Amniotic epithelial cell (primary cell): ENCODE data around the gene HIVEP2.
A peak's percentile ranks its signal among the peaks of the same experiment; 100 is the strongest.

Source experiments
- DNase-seq: peaks from one replicate; pipeline ENCODE4 v3.0.0-alpha.2; 2010; ENCODE audit warnings: low read depth

Gene HIVEP2

DNA sequence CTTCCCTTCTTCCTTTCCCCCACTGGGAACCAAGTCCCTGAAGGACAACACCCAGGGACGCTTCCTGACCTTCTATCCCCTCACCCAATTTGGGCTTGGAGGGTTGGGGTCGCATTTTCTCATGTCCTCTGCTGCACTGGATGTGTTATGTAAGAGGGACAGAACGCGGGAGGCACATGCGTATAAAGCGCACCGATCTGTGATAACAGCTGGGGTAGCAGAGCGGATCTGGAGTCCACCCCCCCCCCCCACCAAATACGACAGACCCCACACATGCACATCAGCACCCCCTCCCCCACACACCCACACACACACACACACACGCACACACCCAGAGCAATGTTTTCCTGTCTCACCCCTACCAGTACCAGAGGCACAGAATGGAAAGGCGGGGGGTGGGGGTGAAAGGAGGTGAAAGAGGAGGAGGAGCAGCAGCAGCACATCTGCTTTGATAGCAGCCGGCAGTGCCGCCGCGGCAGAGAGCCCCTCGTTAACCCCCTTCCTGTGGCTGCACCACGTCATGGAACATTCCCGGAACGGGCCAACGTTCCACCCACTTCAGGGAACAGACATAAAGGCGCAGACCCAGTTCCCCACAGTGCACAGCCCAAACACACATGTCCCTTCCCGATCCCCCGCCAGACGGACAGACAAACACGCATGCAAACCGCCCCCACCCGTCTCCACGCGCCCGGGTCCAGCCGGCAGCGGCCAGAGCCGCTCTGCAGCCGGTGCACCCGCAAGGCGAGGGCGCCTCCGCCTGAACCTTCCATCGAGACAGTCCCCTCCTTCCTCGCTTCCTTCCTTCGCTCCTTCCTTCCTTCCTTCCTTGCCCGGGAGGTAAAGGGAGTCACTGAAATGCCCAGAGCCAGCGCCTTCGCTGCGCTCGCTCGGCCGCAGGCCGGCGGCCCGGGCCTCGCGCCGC, 590 bp downstream of the HIVEP2 start:
- DNase-seq: peak; percentile 88

DNA sequence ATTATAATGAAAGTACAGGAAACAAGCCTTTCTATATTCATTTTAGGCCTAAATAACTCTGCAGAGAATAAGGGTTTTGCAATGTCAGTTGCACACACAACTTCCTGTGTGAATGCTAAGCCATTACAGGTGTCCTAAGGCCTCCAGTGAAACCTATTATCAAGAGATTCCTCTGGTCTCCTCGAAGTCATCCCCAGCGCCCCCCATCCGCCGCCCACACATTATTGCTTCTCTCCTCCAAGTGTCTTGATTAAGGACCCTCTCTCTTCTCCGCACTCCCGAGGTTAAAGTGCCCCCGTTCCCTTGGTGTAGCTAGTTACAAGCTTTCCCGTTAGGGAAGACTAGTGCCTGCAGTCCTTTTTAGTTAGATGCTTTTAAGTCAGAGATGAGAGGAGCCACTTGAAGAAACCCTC, 1.3 kb downstream of the HIVEP2 start:
- DNase-seq: peak; percentile 67

DNA sequence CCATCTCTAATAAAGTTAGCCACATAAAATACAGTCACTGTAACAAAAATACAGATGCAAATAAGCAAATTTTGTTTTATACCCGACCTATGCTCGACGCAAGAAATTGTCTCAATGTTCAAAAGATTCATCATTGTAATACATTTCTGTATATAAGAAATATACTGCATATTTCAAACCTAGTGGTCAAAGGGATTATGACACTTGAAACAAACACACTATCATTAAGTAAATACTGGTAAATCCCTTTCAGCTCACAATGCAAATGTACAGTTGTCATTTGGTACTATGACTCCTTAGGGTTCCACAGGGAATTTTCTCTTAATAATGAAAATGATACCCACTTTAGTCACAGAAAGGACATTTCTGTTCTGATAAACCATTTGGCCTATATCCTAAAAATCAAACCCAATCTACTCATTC, 2.2 kb downstream of the HIVEP2 start:
- peak; percentile 57 for DNase-seq

DNA sequence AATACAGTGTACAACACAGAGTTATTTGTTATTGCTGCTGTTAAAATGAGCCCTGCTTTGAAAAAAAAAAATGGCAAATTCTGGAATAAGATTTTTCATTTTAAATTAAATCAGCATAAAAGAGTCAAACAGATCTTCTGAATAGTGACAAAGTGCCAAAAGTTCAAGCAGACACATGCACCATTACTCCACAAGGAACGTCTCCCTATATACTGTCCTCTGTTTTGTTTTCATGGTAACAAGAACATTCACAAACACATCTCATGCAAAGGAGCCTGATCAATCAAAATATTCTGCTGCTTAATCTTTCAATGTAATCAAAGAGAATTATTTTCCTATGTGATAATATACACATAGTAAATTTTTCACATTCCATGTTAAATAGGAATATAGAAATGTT, 2.7 kb downstream of the HIVEP2 start:
- no peak for DNase-seq

DNA sequence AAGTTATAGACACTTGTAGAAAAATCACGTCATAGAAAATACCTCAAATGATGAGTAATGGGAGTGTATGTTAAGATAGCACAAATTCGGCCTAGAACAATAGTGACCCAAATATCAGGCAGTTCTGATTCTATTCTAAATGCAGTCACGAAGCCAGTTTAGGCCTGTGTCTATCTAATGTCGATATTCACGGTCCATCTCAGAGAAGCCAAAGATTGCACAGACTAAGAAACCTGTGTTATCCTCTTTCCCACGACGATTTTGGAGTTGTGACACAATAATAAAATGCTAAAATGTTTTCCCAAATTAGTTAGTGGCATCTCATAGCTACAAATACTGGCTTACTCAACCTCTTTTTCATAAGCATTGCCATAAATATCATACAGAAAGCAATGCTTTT, 4.0 kb downstream of the HIVEP2 start:
- no peak for DNase-seq

DNA sequence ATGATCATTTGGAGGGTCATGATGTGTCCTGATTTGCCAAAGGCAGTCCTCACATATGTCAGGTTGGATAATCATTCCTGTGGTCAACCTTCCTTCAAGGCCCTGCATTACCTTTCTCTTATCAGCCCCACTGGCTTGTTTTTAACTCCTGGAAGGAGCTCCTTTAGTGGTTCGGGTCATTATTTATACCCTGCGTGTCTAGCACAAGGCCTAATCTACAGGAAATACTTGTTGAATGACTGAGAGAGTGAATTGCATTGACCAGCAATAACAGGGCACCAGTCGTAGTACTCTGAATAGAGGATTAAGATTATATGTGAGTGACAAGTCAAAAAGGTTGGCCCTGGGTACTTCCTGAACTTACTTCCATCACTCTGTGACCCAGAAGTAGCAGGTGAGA, 4.5 kb downstream of the HIVEP2 start:
- peak; percentile 72 for DNase-seq

DNA sequence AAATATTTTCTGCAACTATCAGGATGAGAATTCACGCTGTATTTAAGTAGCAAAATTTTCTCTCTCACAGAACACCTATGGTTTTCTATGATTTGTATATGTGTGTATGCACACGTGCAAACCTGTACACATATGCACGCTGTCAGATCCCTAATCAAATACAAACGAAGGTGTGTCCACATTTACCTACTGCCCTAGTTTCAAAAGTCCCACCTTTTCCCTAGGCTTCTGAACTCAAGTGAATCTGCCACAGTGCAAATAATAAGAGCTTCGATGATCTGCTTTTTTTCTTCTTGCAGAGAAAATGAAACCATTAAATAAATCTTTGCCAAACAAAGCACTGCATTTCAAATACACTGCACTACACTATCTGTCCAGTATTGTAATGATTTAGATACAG, 6.5 kb downstream of the HIVEP2 start:
- DNase-seq: no peak

DNA sequence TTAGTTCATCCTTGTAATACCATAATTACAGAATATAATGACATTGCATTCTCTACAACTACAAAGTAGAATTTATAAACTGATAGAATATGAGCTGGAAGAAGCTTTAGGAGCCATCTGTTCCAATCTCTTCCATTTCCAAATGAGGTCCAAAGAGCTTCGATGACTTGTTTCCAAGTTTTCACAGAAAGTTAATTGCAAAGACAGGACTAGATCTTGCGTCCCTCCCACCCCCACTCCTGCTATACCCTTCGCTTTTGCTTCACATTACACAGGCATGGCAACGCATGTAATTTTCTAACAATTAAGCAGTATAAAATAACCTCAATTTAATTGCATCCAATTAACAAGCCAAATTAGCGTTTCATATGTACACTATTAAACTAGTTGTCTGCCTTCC, 7.0 kb downstream of the HIVEP2 start:
- DNase-seq: no peak

DNA sequence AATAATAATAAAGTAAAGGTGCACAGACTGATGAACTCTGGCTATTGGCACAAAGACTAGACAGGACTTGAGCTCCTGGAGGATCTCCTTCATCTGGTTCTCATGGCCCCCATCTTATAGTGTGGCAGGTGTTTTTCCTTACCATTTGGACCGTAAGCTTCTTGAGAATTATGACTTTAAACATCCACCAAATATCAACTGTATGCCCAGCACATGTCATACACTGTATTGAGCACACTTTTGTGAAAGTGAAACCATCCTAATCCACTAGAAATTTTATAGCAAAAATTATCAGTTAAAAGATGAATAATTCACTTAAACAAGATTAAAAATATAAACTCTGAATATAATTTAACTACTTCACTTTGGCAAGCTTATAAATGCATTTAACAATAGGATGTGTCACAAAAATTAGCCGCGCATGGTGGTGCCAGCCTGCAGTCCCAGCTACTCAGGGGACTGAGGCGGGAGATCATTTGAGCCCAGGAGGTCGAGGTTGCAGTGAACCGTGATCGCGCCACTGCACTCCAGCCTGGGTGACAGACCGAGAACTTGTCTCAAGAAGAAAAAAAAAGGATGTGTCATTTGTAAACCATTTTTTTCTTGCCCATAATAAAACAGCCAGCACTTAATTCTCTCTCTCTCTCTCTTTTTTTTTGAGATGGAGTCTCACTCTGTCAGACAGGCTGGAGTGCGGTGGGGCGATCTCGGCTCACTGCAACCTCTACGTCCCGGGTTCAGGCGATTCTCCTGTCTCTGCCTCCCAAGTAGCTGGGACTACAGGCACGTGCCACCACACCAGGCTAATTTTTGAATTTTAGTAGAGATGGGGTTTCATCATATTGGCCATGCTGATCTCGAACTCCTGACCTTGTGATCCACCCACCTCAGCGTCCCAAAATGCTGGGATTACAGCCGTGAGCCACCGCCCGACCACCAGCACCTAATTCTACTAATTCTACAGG, 9.1 kb downstream of the HIVEP2 start:
- DNase-seq: no peak

DNA sequence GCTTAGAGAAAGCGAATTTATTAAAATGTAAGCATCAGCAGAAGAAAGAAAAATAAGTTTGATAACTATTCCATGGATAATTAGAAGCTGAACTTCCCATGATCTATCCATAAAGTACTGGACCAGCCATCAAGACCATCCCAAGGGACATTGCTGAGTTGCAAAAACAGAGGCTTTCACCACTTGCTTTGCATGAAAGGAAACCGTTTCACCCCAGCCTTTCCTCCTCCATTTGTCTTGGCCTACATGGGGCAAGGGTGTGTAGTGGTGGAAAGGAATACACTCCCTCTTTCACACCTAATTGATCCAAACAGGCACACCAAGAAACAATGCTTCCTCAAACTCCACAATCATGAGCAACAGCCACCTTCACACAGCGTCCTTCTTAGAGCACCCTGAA, 10.4 kb downstream of the HIVEP2 start:
- no peak for DNase-seq

DNA sequence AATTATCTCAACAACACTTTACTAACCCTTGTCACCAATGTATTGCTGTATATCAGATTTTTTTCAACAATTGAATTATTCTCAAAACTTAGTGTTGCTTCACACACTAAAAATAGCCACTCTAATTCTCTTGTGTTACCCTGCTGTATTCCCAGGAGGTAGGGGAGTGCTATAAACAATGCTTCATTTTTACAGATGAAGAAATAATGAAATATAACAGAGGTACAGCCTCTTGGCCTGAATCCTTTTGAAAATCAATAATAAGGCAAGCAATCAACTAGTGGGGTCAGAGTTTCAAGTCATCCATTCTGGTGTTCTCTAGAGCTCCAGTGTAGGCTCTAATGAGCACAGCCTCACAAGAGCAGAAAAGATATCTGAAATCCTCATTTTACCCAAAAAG, 10.9 kb downstream of the HIVEP2 start:
- DNase-seq: no peak

DNA sequence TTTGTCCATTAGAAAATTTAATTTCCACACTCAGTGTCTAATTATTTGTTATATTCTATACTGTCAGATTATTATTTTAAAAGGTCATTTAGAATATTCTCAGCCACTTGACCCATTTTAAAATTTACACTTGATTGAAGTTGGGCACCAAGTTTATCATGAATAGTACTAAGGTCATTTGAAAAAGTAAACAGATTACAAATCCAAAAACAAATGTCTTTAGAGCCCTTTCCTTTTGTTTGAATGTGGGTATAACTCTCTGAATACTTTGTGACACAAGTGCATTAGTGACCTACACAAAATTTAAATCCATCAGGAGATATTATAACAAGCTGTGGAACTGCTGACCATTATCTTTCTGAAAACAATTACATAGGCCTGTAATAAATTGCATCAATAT, 11.3 kb downstream of the HIVEP2 start:
- no peak for DNase-seq

DNA sequence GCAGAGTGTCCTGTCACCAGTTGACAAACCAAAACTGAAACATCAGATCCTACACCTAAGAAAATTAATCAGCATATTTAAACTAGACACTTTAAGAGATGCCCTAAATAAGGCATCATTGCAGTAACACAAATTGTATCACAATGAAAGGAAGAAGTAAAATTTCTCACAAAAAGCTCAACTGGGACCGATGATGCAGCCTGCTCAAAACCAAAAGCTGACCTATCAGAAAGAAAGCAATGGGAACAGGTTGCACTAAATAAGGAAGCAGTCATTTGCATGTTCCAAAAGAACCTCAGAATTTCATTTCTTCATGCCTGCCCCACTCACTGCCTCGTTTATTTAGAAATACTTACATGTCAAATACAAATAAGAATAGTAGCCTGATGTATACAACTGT, 12.1 kb downstream of the HIVEP2 start:
- no peak for DNase-seq

DNA sequence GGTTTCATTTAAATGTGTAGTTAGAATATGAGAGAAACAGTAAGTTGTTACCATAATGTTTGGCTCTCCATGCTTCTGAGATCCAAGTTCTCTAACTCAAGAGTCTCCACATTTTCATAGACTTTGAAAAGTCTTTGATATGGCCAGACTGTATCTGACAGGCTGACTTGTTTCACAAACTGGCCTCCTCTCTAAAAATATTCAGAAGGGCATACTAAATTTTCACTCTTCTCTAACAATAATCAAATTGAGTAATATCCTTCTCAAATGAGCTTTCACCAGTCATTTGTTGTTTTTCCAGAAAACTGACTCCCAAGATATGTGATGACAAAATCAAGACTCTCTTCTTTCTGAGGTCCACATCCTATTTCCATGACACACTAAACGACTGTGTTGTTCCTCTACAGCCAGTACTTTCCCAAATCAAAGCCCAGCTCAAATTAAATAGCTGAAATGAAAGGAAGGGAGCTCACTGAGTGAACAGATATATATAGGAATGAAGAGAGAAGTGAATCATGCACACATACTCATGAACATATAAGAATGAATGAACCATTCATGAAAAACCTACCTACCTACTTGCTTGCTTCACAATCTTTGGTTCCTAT, 15.1 kb downstream of the HIVEP2 start:
- no peak for DNase-seq

DNA sequence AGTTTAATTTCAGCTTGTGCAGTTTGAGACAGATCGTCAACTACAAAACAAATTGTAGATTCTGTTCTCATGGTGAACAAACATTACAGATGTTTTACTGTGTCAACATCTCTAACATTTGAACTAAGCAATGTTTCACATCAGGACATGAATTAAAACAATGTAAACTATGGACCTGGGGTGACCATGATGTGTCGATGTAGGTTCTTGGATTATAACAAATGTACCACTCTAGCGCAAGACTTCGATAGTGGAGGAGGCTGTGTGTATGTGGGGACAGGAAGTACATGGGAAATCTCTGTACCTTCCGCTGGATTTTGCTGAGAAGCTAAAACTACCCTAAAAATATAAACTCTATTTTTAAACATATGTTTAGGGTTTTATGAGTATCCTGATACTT, 17.1 kb downstream of the HIVEP2 start:
- DNase-seq: peak; percentile 19

DNA sequence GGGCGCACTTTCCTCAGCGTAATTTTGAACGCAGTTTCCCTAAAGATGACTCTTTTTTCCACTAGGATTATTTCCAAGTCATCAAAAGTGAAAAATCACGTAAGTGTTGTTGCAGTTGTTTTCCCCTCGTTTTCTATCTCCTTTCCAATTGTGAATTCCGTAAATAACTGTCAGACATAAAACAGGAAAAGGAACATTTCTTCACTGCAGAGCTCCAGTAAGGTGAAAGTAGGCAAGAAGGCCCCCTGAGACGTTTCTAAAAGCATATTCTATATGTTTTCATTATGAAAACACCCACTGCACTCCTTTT, 17.8 kb downstream of the HIVEP2 start:
- DNase-seq: no peak

DNA sequence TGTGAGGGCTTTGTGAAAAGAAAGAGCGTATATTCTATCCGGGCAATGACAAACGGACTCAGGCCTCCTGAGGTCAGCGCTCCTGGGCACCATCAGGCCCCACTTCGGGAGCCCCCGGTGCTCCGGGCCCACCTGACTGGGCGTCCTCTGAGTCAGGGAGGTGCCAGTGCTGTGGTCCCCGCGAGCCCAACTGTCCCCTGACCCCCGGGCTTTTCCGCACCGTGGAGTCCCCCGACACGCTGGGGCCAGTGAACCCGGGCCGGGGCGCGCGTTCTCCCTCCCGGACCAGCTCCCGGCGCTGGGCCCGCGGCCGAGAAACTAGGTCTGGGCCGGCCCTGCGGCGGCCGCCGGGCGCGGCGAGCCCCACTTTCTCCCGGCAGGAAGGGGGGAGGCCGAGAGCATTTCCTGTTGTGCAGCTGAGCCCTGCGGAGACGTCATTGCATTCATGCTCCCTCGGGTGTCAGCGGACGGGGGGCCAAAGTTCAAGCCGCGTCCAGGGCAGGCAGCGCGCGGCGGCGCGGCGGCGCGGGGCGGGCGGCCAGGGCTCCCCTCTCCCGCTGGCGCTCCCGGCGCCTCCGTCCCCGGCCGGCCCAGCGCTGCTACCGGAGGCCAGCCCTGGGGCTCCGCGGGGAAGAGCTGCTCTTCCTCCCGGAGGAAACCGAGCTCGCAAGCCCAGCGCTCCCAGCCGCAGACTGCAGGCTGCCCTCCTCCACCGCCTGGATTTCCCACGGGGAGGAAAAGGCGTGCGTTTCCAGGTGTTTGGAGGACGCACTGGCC, 18.3 kb downstream of the HIVEP2 start:
- DNase-seq: peak; percentile 92

DNA sequence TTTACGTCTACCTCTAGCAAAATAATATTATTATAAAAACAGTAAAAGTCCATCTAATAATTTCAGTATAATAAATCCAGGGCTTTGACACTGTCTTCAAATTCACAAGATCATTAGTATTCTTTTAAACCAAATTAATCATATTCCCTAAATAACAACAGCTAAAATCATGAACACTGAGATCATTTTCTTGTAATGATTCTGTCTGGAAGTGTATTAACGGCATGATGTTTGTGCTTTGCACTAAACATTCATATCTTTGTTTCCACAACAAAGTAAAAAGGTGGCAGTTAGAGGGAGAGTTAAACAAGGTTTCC, 18.8 kb downstream of the HIVEP2 start:
- DNase-seq: no peak

DNA sequence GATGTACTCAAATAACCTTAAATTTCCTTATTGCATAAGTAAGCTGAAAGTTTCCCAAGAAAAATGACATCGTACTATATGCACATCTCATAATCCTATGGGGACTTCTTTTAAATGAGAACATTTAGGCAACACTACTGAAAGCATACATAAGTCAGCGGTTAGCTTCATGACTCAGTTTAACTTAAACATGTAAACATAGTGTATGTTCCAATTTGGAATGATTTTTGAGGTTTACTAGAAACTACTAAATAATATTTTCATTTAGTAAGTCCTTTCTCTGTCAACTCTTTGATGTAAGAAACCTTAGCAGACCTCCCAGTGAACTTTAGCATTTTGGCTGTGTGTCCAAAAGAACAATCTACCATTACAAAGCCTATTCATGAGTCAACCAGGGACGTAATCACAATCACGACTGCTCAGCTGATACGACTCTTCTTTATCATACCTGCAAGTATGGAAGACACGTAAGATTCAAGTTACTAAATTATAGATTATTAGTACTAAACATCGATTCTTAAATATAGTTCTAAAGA, 19.3 kb downstream of the HIVEP2 start:
- peak; percentile 81 for DNase-seq

DNA sequence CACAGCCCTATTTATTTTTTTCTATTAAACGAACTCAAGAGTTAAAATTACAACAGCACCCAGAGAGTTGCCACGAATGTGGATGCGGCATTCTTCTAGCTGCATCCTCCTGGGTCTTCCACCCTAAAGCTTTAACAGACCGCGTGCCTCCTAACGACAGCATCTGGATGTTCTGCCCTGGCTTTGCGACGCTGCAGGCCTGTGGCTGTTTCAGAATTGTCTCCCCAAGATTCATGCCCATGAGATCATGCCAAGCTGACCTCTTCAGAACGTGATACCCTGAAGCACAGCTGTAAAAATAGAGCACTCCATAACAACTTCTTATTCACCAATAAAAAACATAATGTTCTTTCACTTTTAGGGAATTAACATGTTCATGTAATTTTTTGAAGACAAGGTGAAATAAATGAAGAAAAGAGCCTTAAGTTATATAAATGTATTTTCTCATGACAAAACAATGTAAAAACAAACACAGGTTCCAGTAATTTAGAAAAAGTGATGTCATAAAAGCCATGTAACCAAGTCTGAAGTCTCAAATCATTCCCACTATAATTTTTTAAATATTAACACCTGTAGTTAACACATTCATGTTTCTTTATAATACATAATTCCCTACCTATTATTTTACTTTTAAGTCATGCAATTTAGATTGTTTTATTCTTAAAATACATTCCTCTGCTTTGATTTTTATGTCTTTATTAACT, 26.5 kb downstream of the HIVEP2 start:
- DNase-seq: no peak

DNA sequence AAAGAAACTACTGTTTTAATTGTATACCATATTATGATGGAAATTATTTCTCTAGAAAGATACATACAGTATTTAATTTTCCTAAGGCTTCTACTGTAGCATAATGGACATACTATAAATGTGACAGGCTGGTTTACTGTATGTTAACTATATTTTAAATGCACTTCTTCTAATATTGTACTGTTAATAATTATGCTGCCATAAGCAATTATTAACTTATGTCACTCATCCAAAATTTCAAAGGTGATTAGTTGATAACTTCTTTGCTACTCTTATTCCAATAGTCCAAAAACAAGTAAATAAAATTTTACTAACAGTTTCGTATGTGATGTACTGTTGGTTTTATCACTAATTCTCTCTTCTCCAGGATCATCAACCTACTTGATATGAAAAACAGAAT, 28.1 kb downstream of the HIVEP2 start:
- DNase-seq: no peak
